Left lung (tissue), 10 donors: Measurements from ENCODE around the gene MTERF2. TPM values are rescaled to one million over a fixed set of nuclear protein-coding genes. Genes with fewer than 3 reads are reported as not detected.
A peak's percentile ranks its signal among the peaks of the same experiment; 100 is the strongest.

Source experiments
- ATAC-seq: fragments of 200-7000 bp; cut with Tn5 transposase; one replicate; pipeline ENCODE4 v1.9.1; 2020; ENCODE audit warnings: moderate library complexity
- DNase-seq, 4 donors: peaks; one replicate each; pipeline ENCODE4 v3.0.0-alpha.2; 2013 to 2020
- H3K27ac ChIP-seq, 2 donors: fragments of 200-600 bp; sonication (generic) in 1 of 2; one replicate each; pipeline versions ENCODE4 v1.5.0 to v1.8.0; 2020 to 2021
- H3K27me3 ChIP-seq, 2 donors: fragments of 200-600 bp; sonication (generic) in 1 of 2; one replicate each; pipeline versions ENCODE4 v1.5.0 to v1.8.0; 2020 to 2021
- H3K36me3 ChIP-seq, 2 donors: fragments of 200-600 bp; sonication (generic) in 1 of 2; one replicate each; pipeline versions ENCODE4 v1.5.0 to v1.8.0; 2020 to 2021
- H3K4me1 ChIP-seq, 2 donors: fragments of 200-600 bp; one replicate each; pipeline ENCODE4 v1.8.0; 2021
- H3K4me3 ChIP-seq, 2 donors: fragments of 200-600 bp; sonication (generic) in 1 of 2; one replicate each; pipeline versions ENCODE4 v1.5.0 to v1.8.0; 2020 to 2021; ENCODE audit warnings: mild to moderate bottlenecking in 1 of 2
- H3K9me3 ChIP-seq, 2 donors: fragments of 200-600 bp; sonication (generic) in 1 of 2; one replicate each; pipeline versions ENCODE4 v1.5.0 to v1.8.0; 2020 to 2021
- intact Hi-C, 2 donors: fragments of 100-400 bp; cut with DNase I; formaldehyde crosslinking; loops; one replicate each; pipeline versions ENCODE4 v1.11.2 to v1.14.2; 2022
- polyA plus RNA-seq, 6 donors: library from polyadenylated mRNA; unstranded; fragments of 120-200 nt; gene quantifications; one replicate each; pipeline ENCODE4 v1.2.1, GENCODE V29; 2013; ENCODE audit not compliant: insufficient read length in 6 of 6
- total RNA-seq, 2 donors: library from RNA; stranded (reverse); fragmentation: NEBNext Ultra II Directional; extraction: Animal tissue kit (Norgen Biotek cat#: 25700); gene quantifications; one replicate each; pipeline ENCODE4 v1.2.1, GENCODE V29; 2021
- TF ChIP-seq, protein P1 (sequence below), 2 donors: fragments of 200-600 bp; sonication (generic) in 1 of 2; IDR thresholded peaks; one replicate each; pipeline versions ENCODE4 v1.5.0 to v1.8.0; 2021; ENCODE audit warnings: antibody characterized with exemption in 2 of 2
- donor health status: DM: no; HTN: yes; CAD: no.
- donor health status: DM: no; HTN: no; CAD: no.

MTERF2 gene
- total and polyA plus RNA-seq, 8 donors = 10.8 to 49.6 (median 41.1) TPM

DNA sequence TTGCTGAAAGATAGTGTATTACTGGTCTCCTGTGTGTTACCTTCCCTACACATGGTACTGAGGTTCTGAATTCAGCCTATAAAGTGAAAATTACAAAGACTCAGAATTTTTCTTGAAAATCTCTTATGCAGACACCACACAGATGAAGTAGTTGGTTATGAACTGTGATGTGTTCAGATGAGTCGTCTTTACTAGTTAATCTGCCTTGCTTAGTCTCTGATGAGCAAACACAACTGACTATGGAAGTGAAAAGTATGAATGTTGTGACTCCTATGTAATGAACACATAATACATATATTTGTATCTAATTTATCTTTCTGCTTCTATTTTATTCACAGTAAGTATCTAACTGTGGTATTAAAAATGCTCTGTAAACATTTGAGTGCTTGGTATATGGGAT lies 4.7 kb downstream of the MTERF2 start:
- DNase-seq (no peak), ATAC-seq (no peak)
- Histone ChIP-seq H3K27me3 (no peaks in the 10 kb centered on the region), H3K36me3 (peaks cover 0 to 5% of the 10 kb centered on the region in 2 donors), H3K27ac (no peak overlapping the region), H3K4me1 (peaks cover 10 to 24% of the 10 kb centered on the region in 2 donors), H3K4me3 (no peak overlapping the region), H3K9me3 (no peaks in the 10 kb centered on the region)
- TF ChIP-seq, protein P1, sequence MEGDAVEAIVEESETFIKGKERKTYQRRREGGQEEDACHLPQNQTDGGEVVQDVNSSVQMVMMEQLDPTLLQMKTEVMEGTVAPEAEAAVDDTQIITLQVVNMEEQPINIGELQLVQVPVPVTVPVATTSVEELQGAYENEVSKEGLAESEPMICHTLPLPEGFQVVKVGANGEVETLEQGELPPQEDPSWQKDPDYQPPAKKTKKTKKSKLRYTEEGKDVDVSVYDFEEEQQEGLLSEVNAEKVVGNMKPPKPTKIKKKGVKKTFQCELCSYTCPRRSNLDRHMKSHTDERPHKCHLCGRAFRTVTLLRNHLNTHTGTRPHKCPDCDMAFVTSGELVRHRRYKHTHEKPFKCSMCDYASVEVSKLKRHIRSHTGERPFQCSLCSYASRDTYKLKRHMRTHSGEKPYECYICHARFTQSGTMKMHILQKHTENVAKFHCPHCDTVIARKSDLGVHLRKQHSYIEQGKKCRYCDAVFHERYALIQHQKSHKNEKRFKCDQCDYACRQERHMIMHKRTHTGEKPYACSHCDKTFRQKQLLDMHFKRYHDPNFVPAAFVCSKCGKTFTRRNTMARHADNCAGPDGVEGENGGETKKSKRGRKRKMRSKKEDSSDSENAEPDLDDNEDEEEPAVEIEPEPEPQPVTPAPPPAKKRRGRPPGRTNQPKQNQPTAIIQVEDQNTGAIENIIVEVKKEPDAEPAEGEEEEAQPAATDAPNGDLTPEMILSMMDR (IDR thresholded peaks at IDR 0.05) = no peak
- intact Hi-C loops = no loop called here

DNA sequence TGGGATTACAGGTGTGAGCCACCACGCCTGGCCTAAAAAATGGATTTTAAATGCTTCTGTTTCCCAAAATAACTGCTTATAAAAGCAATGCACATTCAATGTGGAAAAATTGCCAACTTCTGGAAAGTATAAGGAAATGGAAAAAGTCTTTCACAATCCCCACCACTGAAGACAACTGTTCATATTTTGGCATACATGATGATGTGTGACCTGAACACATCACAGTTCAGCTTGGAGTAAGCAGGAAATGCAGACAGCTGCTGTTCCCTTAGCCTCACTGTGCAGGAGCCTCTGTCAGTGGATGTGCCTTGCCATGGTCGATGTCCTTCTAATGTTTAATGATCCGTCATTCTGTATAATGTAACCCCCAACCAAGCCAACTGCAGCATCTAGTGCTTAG lies 5.2 kb downstream of the MTERF2 start:
- intact Hi-C loops = no loop called here
- H3K27ac ChIP-seq = no peak overlapping the region
- H3K27me3 ChIP-seq = no peaks in the 10 kb centered on the region
- no peaks in the 10 kb centered on the region for H3K9me3 ChIP-seq
- H3K4me3 ChIP-seq = no peak overlapping the region
- H3K4me1 ChIP-seq = peaks cover 10 to 23% of the 10 kb centered on the region in 2 donors
- DNase-seq = peak in 2 of 4 donors; percentile 81 to 91
- ATAC-seq = no peak
- H3K36me3 ChIP-seq = peaks cover 0 to 5% of the 10 kb centered on the region in 2 donors
- TF ChIP-seq, protein P1 (IDR thresholded peaks at IDR 0.05) = no peak

DNA sequence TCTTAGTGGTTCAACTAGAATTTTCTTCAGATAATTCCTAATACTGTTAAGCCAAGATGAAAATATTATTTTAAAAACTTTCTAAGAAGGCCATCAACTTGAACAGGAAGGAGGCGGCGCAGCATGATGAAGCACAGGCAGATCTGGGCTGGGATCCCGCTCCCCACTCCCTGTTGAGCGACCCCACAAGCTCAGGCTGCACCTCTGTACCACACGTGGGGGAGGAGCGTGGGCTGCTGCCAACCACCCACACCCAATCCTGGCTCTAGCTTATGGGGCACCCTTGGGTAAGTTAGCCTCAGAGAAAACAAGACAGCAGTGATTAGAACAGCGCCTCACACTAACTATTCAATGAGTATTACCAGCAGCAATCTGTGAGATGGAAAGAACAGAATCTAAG lies 6.0 kb downstream of the MTERF2 start:
- H3K4me1 ChIP-seq = peaks cover 5 to 16% of the 10 kb centered on the region in 2 donors
- H3K36me3 ChIP-seq = peaks cover 0 to 5% of the 10 kb centered on the region in 2 donors
- TF ChIP-seq, protein P1 (IDR thresholded peaks at IDR 0.05) = no peak
- no peak overlapping the region for H3K4me3 ChIP-seq
- ATAC-seq (no peak), DNase-seq (peak in 1 of 4 donors; percentile 60)
- no peaks in the 10 kb centered on the region for H3K9me3 ChIP-seq
- H3K27ac ChIP-seq = no peak overlapping the region
- intact Hi-C loops = no loop called here
- no peaks in the 10 kb centered on the region for H3K27me3 ChIP-seq

DNA sequence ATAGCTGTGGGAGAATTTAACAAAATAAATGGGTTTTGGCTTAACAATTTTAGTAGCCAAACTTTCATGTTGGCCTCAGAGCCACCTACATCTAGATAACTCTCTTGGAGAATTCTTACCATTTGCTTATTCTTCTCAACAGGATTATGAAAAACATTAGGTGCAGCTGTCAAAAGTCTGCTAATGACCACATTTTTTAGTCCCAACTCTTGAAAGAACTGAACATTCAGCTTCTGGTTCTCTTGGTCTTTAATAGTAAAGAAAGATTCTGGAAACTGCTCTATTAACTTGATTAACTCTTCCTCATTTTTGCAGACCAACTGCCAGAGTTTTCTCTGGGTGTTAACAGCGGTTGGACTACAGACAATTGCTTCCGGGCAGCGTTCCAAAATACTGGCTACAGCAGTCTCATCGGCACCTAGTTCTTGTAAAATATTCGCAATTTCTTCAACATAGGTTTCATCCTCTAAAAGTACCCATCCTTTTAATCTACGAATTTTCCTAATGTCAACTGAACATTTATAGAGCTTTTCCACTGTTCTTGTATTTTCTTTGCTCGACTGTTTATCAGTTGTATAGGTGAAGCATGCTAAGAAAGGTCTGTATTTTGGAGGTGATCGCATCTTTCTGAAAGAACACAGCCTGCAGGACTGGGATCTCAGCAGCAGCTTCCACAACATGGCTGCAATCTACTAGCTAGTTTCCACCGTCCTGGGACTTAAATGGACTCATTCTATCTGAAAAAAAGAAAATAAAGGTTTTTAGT lies 8.7 kb downstream of the MTERF2 start:
- intact Hi-C loops = no loop called here
- peak in 2 of 4 donors; percentile 50 to 54 for DNase-seq
- H3K9me3 ChIP-seq = no peaks in the 10 kb centered on the region
- peaks cover 3 to 11% of the 10 kb centered on the region in 2 donors for H3K4me1 ChIP-seq
- TF ChIP-seq, protein P1 (IDR thresholded peaks at IDR 0.05) = no peak
- peak overlapping the region in 1 of 2 donors; percentile 30 for H3K27ac ChIP-seq
- H3K36me3 ChIP-seq = no peaks in the 10 kb centered on the region
- no peaks in the 10 kb centered on the region for H3K27me3 ChIP-seq
- no peak overlapping the region for H3K4me3 ChIP-seq
- peak; percentile 27 for ATAC-seq

DNA sequence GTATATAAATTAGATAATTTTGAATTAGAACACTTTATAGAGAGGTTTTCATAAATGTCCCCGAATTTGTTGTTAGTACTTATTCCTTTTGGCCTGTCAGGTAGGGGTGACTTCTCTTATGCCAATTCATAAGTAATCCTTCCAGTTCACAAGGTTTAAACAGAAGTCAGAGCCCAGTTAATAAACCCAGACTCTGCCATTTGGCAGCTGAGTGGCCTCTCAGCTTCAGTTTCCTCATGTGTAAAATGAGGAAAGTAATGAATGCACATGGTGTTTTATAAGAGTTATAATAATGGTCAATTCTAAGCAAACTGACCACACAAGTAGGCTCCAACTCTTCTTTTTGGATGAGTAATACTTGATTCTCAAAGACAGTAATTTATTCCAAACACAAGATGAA lies 10.3 kb downstream of the MTERF2 start:
- no peak for ATAC-seq
- no peak overlapping the region for H3K27ac ChIP-seq

More for the DNA sequence above, 10.3 kb downstream of the MTERF2 start:
- TF ChIP-seq, protein P1 (IDR thresholded peaks at IDR 0.05) = no peak
- Histone ChIP-seq H3K27me3 (no peaks in the 10 kb centered on the region), H3K9me3 (no peaks in the 10 kb centered on the region), H3K4me3 (no peak overlapping the region), H3K36me3 (peaks cover 0 to 7% of the 10 kb centered on the region in 2 donors), H3K4me1 (peaks cover 3 to 11% of the 10 kb centered on the region in 2 donors)
- intact Hi-C loops = no loop called here
- no peak for DNase-seq
